SW 1271 (cell line): ENCODE data around the gene SGTB.

ENCODE experiments used
- DNase-seq, 2 experiments: peaks; one replicate each; lab custom pipeline; 2025; lab: John Stamatoyannopoulos, UW

Gene SGTB

GRCh38 chr5:65721720-65722574 lies at the start of gene SGTB, which contains the start of gene NLN:
Gene SGTB (minus strand): TSS chr5:65722109. CDS start chr5:65720807, 1,302 bp downstream.
Gene NLN (plus strand): TSS chr5:65722205. CDS start chr5:65722374, 169 bp downstream.
- peak; percentile 58 to 76 for DNase-seq

- no peak for DNase-seq
Measured at GRCh38 chr5:65771266-65771665, 49.4 kb upstream of the SGTB start.

GRCh38 chr5:65769539-65769938 lies 47.6 kb upstream of the SGTB start:
- DNase-seq = peak; percentile 21 to 75

GRCh38 chr5:65768723-65769346 lies 46.9 kb upstream of the SGTB start:
- DNase-seq = no peak

- no peak for DNase-seq
Measured at GRCh38 chr5:65767565-65767964, 45.7 kb upstream of the SGTB start.

GRCh38 chr5:65766781-65767180 lies 44.9 kb upstream of the SGTB start:
- no peak for DNase-seq

- no peak for DNase-seq
Measured at GRCh38 chr5:65766175-65766574, 44.3 kb upstream of the SGTB start.

GRCh38 chr5:65765582-65765981 lies 43.7 kb upstream of the SGTB start:
- DNase-seq = no peak

GRCh38 chr5:65762234-65762633 lies 40.3 kb upstream of the SGTB start:
- DNase-seq = no peak

GRCh38 chr5:65760504-65761275 lies 38.8 kb upstream of the SGTB start:
- DNase-seq = peak in 1 of 2 experiments; percentile 26

- DNase-seq = no peak
Measured at GRCh38 chr5:65758546-65759144, 36.7 kb upstream of the SGTB start.

- no peak for DNase-seq
Measured at GRCh38 chr5:65753189-65753588, 31.3 kb upstream of the SGTB start.

- no peak for DNase-seq
Measured at GRCh38 chr5:65750938-65751337, 29.0 kb upstream of the SGTB start.

- no peak for DNase-seq
Measured at GRCh38 chr5:65749956-65750355, 28.0 kb upstream of the SGTB start.

- no peak for DNase-seq
Measured at GRCh38 chr5:65749221-65749844, 27.4 kb upstream of the SGTB start.

GRCh38 chr5:65742565-65743231 lies 20.8 kb upstream of the SGTB start:
- peak; percentile 33 to 83 for DNase-seq

GRCh38 chr5:65739162-65739561 lies 17.3 kb upstream of the SGTB start:
- no peak for DNase-seq

- DNase-seq = no peak
Measured at GRCh38 chr5:65738305-65738704, 16.4 kb upstream of the SGTB start.

- DNase-seq = no peak
Measured at GRCh38 chr5:65737842-65738241, 15.9 kb upstream of the SGTB start.

- no peak for DNase-seq
Measured at GRCh38 chr5:65736011-65736410, 14.1 kb upstream of the SGTB start.

GRCh38 chr5:65734921-65735320 lies 13.0 kb upstream of the SGTB start:
- no peak for DNase-seq
